Adrenal gland (tissue), 12 donors: ENCODE data around the gene CSF1R. TPM values are rescaled to one million over a fixed set of nuclear protein-coding genes. Genes with fewer than 3 reads are reported as not detected.
A peak's percentile ranks its signal among the peaks of the same experiment; 100 is the strongest.

ENCODE experiments used
- DNase-seq, 7 donors: peaks; one replicate each; pipeline ENCODE4 v3.0.0-alpha.2; 2019 to 2020
- H3K27ac ChIP-seq, 5 donors: fragments of 200-600 bp; sonication (generic) in 4 of 5; 1 replicate in 3 of 5; 2 replicates in 2 of 5; pipeline versions ENCODE4 v1.5.1 to v1.8.0; 2016 to 2020; ENCODE audit warnings: mild to moderate bottlenecking in 1 of 5
- H3K27me3 ChIP-seq: fragments of 200-600 bp; 2 replicates; pipeline ENCODE4 v1.8.0; 2021
- H3K36me3 ChIP-seq, 2 donors: fragments of 200-600 bp; replicated peaks in 1 of 2; 1 replicate in 1 of 2; 2 replicates in 1 of 2; pipeline versions ENCODE4 v1.5.1 to v1.8.0; 2018 to 2022
- H3K4me1 ChIP-seq, 2 donors: fragments of 200-600 bp; replicated peaks in 1 of 2; 1 replicate in 1 of 2; 2 replicates in 1 of 2; pipeline versions ENCODE4 v1.5.1 to v1.8.0; 2018 to 2021
- H3K4me3 ChIP-seq, 4 donors: fragments of 200-600 bp; sonication (generic) in 3 of 4; one replicate each; pipeline ENCODE4 v1.5.1; 2016 to 2018
- H3K9me3 ChIP-seq, 3 donors: fragments of 200-600 bp; sonication (generic) in 1 of 3; replicated peaks in 1 of 3; 1 replicate in 2 of 3; 2 replicates in 1 of 3; pipeline versions ENCODE4 v1.5.1 to v1.8.0; 2016 to 2021
- POLR2A ChIP-seq, 2 donors: fragments of 450-650 bp; IDR thresholded peaks; one replicate each; pipeline ENCODE4 v1.6.1; 2017; ENCODE audit warnings: antibody characterized with exemption in 2 of 2, mild to moderate bottlenecking in 2 of 2, moderate library complexity in 1 of 2
- WGBS, 4 donors: extraction: QIAGEN DNeasy Blood & Tissue Kit in 2 of 4; methylation state at CpG; one replicate each; pipeline versions ENCODE4 v1.1.5 to v1.1.7; 2013 to 2017; 5-methylcytosine and 5-hydroxymethylcytosine counted together
- intact Hi-C, 2 donors: fragments of 100-400 bp; cut with DNase I; formaldehyde crosslinking; loops; one replicate each; pipeline versions ENCODE4 v1.14.1 to v1.15.0; 2022 to 2023
- polyA plus RNA-seq, 3 donors: library from polyadenylated mRNA; stranded (reverse); fragments of 200-250 nt in 2 of 3; fragments of 350-450 nt in 1 of 3; fragmentation: Illumina TruSeq in 1 of 3; extraction: RNeasy Lipid Tissue Mini Kit (QIAGEN cat#74804) in 1 of 3; gene quantifications; one replicate each; pipeline ENCODE4 v1.2.3, GENCODE V29; 2013 to 2014
- total RNA-seq, 9 donors: library from RNA; depleted of rRNA in 4 of 9; stranded (reverse); fragments of >200 nt in 4 of 9; fragments of 120-200 nt in 1 of 9; fragmentation: NEBNext Ultra II Directional in 1 of 9; extraction: Animal tissue kit (Norgen Biotek cat#: 25700) in 1 of 9; gene quantifications; one replicate each; pipeline versions ENCODE4 v1.1.0 to v1.2.4, GENCODE V29; 2013 to 2023
- TF ChIP-seq, protein P1 (sequence below), 6 experiments: fragments of 450-650 bp in 4 of 6; fragments of 200-600 bp in 2 of 6; sonication (generic) in 1 of 6; IDR thresholded peaks; 1 replicate in 5 of 6; 2 replicates in 1 of 6; pipeline versions ENCODE4 v1.5.1 to v1.8.0; 2016 to 2021; ENCODE audit warnings: antibody characterized with exemption in 6 of 6, mild to moderate bottlenecking in 2 of 6, moderate library complexity in 1 of 6
- donor health status: healthy with polysubstance abuse.
- donor health status: Bipolar disorder and iron deficiency.
- donor health status: DM: yes; HTN: yes; CAD: no.
- donor health status: DM: no; HTN: no; CAD: no.
- donor health status: DM: no; HTN: no; CAD: no.
- donor health status: DM: yes; HTN: yes; CAD: no.

CSF1R gene
- total and polyA plus RNA-seq, 12 donors: 4.6 to 165 (median 72.4) TPM

DNA sequence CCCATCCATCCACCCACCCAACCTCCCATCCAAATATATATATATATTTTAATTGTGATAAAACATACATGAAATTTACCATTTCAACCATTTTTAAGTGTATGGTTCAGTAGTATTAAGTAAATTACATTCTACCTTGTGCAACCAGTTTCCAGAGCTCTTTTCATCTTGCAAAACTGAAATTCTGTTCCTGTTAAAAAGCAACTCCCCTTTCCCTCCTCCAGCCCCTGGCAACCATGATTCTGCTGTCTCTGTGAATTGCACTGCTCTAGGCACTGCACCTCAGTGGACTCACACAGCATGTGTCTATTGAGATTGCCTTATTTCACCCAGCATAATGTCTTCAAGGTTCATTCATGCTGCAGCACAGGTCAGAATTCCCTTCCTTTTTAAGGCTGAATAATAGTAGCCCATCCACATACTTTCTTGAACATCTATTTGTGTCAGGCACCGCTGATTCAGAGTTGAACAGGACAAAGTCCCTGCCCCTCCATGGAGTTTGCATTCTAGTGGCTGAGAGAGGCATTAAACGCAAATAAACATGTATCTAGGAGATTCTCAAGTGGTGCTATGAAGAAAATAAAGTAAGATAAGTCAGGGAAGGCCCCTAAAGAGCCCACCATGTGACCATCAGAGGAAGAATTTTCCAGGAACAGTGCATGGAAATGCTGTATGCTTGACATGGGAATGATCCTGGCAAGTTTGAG lies 24.0 kb downstream of the CSF1R start:
- H3K27ac ChIP-seq: no peak overlapping the region
- TF ChIP-seq, protein P1, sequence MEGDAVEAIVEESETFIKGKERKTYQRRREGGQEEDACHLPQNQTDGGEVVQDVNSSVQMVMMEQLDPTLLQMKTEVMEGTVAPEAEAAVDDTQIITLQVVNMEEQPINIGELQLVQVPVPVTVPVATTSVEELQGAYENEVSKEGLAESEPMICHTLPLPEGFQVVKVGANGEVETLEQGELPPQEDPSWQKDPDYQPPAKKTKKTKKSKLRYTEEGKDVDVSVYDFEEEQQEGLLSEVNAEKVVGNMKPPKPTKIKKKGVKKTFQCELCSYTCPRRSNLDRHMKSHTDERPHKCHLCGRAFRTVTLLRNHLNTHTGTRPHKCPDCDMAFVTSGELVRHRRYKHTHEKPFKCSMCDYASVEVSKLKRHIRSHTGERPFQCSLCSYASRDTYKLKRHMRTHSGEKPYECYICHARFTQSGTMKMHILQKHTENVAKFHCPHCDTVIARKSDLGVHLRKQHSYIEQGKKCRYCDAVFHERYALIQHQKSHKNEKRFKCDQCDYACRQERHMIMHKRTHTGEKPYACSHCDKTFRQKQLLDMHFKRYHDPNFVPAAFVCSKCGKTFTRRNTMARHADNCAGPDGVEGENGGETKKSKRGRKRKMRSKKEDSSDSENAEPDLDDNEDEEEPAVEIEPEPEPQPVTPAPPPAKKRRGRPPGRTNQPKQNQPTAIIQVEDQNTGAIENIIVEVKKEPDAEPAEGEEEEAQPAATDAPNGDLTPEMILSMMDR (IDR thresholded peaks at IDR 0.05): no peak
- no peak for TF ChIP-seq POLR2A (IDR thresholded peaks at IDR 0.05)
- intact Hi-C loops: no loop called here
- no peaks in the 10 kb centered on the region for H3K9me3 ChIP-seq
- 86 to 98% (median 93%) methylated on average over 2 of the region's 2 CpGs for WGBS, 4 donors
- DNase-seq: no peak
- H3K27me3 ChIP-seq: no peaks in the 10 kb centered on the region
- H3K36me3 ChIP-seq: no peaks in the 10 kb centered on the region
- H3K4me1 ChIP-seq: peaks cover 0 to under 1% of the 10 kb centered on the region in 2 donors
- H3K4me3 ChIP-seq: no peak overlapping the region

DNA sequence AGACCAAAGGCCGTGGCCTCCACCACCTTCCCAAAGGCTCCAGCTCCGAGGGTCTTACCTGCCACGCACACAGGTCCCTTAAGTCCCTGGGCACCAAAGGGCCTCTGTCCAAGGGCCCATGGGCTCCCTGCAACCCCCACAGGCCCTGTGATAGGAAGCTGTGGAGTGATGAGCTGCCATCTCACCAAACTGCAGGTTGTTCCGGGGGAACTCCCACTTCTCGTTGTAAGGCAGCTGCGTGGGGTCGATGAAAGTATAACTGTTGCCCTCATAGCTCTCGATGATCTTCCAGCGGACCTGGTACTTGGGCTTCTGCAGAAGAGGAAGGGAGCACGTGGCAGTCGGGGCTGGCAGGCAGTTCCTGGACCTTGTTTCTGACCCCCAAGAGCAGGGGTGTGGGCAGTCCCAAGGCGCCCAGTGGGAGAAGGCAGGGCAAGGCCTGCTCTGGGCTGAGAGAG lies 24.8 kb downstream of the CSF1R start:
- 88 to 91% (median 89%) methylated on average over 11 to 12 of the region's 12 CpGs for WGBS, 4 donors
- H3K4me1 ChIP-seq: no peaks in the 10 kb centered on the region
- no peak overlapping the region for H3K4me3 ChIP-seq
- no peak overlapping the region for H3K27ac ChIP-seq
- no peaks in the 10 kb centered on the region for H3K27me3 ChIP-seq
- H3K9me3 ChIP-seq: no peaks in the 10 kb centered on the region
- no peak for TF ChIP-seq POLR2A (IDR thresholded peaks at IDR 0.05)
- TF ChIP-seq, protein P1 (IDR thresholded peaks at IDR 0.05): no peak
- no peak for DNase-seq
- no peaks in the 10 kb centered on the region for H3K36me3 ChIP-seq
- intact Hi-C loops: no loop called here

DNA sequence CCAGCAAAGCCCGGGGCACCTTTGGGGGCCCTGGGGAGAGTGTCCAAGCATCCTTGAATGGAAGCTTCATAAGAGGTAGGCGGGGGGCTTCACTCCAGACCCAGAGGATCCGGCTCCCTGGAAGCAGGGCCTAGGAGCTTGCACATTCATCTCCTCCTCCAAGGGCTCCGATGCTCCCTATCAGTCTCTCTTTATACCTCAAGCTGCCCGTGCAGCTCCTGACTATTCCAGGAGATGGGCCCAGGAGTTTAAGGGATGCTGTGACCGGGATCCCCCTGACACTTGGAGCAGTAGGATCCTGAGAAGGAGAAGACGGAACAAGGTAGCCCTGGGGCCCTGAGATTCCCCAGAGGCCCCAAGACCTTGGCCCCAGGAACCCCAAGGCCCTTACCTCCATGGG lies 25.9 kb downstream of the CSF1R start:
- 82 to 96% (median 87%) methylated on average over 6 to 7 of the region's 7 CpGs for WGBS, 4 donors
- intact Hi-C loops: no loop called here
- no peak for TF ChIP-seq POLR2A (IDR thresholded peaks at IDR 0.05)
- TF ChIP-seq, protein P1 (IDR thresholded peaks at IDR 0.05): no peak
- H3K4me1 ChIP-seq: no peaks in the 10 kb centered on the region
- peak in 1 of 7 donors; percentile 7 for DNase-seq
- peaks cover 0 to 7% of the 10 kb centered on the region in 2 donors for H3K36me3 ChIP-seq
- no peaks in the 10 kb centered on the region for H3K9me3 ChIP-seq
- H3K27ac ChIP-seq: no peak overlapping the region
- no peak overlapping the region for H3K4me3 ChIP-seq
- H3K27me3 ChIP-seq: no peaks in the 10 kb centered on the region

DNA sequence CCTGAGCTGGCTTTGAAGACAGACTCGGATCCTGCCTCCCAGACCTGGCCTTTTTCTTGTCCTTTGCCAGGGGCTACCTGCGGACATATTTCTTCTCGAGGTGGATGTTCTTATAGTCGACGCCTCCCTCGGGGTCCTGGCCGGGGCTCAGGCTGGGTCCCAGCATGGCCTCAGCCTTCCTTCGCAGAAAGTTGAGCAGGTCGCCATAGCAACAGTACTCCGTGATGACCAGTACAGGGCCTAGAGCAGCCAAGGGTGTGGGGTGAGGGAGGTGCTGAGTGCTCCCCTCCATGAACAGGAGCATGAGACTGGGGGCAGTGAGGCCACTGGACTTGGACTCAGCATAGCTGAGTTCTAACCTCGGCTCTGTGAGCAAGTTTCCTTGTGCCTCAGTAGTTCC lies 26.7 kb downstream of the CSF1R start:
- intact Hi-C loops: no loop called here
- peaks cover 0 to 14% of the 10 kb centered on the region in 2 donors for H3K36me3 ChIP-seq
- TF ChIP-seq POLR2A (IDR thresholded peaks at IDR 0.05): no peak
- TF ChIP-seq, protein P1 (IDR thresholded peaks at IDR 0.05): no peak
- peak in 1 of 7 donors; percentile 11 for DNase-seq
- no peaks in the 10 kb centered on the region for H3K9me3 ChIP-seq
- 81 to 90% (median 87%) methylated on average over 11 of the region's 11 CpGs for whole genome bisulfite sequencing, 4 donors
- H3K27me3 ChIP-seq: no peaks in the 10 kb centered on the region
- H3K4me3 ChIP-seq: no peak overlapping the region
- H3K27ac ChIP-seq: no peak overlapping the region
- no peaks in the 10 kb centered on the region for H3K4me1 ChIP-seq
